Ovary (tissue), 3 donors: ENCODE measurements around the gene SNX32.

ENCODE experiments used
- CTCF ChIP-seq, 3 donors: fragments of 450-650 bp in 2 of 3; fragments of 200-600 bp in 1 of 3; IDR thresholded peaks; one replicate each; pipeline versions ENCODE4 v1.5.1 to v1.8.0; 2016 to 2022; ENCODE audit warnings: antibody characterized with exemption in 3 of 3, mild to moderate bottlenecking in 1 of 3
- EP300 ChIP-seq: sonication (generic); formaldehyde crosslinking; IDR thresholded peaks from one replicate; pipeline ENCODE4 v1.6.1; 2017; ENCODE audit warnings: antibody characterized with exemption
- POLR2A ChIP-seq: fragments of 450-650 bp; IDR thresholded peaks from one replicate; pipeline ENCODE4 v1.6.1; 2017; ENCODE audit warnings: antibody characterized with exemption, mild to moderate bottlenecking, moderate library complexity
- donor health status: DM: no; HTN: no; CAD: no.

- TF ChIP-seq CTCF (IDR thresholded peaks at IDR 0.05) (no peak), POLR2A (no peak), EP300 (no peak)
Observed at GRCh38 chr11:65900899-65901180, 67.1 kb downstream of the SNX32 start.
